GM12891 (cell line): ENCODE data around the gene ZSCAN5B.

Experiments
- POLR2A ChIP-seq: IDR thresholded peaks from 2 replicates; pipeline ENCODE4 v1.6.1; 2011; ENCODE audit warnings: low read depth, low read length, control low read depth
- POLR2AphosphoS5 ChIP-seq: IDR thresholded peaks from 2 replicates; pipeline ENCODE4 v1.6.1; 2011; ENCODE audit warnings: low read depth, low read length, control low read depth
- SPI1 ChIP-seq: IDR thresholded peaks from 2 replicates; pipeline ENCODE4 v1.6.1; 2011; ENCODE audit warnings: low read depth, low read length, control low read depth

- TF ChIP-seq POLR2A (no peak), POLR2AphosphoS5 (no peak), SPI1 (no peak)
Observed at GRCh38 chr19:56199687-56200086, 2.1 kb upstream of the ZSCAN5B start.
